ENCODE measurements around the gene TFDP2.

- TF ChIP-seq SMARCC2 (IDR thresholded peaks at IDR 0.05; ENCODE audit: low read depth) (no peak), XRCC4 (IDR thresholded peaks at IDR 0.05; ENCODE audit: extremely low read depth, insufficient read depth, insufficient read length) (no peak), GATA2 (CRISPR knock-in tag; IDR thresholded peaks at IDR 0.05) (no peak), MAX (CRISPR knock-in tag; IDR thresholded peaks at IDR 0.05) (no peak), CTCF (IDR thresholded peaks at IDR 0.05 in 2 of 3, conservative IDR thresholded peaks at IDR 0.05 in 1 of 3; ENCODE audit: insufficient read depth in 2 of 3, low read depth in 1 of 3, low read length in 3 of 3) (no peak)
Measured at GRCh38 chr3:142057331-142057725, 92.0 kb downstream of the TFDP2 start.

All from K562 (cell line).